NCI-H1436 (cell line): Measurements from ENCODE around the gene SVOP.
"Not testable (repeated sequence)": the region's sequence is repeated elsewhere in the genome, so short reads cannot be mapped to it uniquely, and the experiment has no call there.

Experiments used
- DNase-seq: peaks from one replicate; lab custom pipeline; 2025; lab: John Stamatoyannopoulos, UW

The SVOP gene

GRCh38 chr12:108884116-108885012, 136.5 kb downstream of the SVOP start:
- peak; percentile 32 for DNase-seq

- DNase-seq: no peak
These were observed 138.9 kb downstream of the SVOP start for GRCh38 chr12:108881953-108882352.

GRCh38 chr12:108879615-108880254, 141.1 kb downstream of the SVOP start, which contains the start of gene DAO:
Gene DAO, plus strand, starts transcription at chr12:108880092. Its CDS starts 4,915 bp downstream, at chr12:108885007.
- no peak for DNase-seq

GRCh38 chr12:108876550-108876949, 144.3 kb downstream of the SVOP start:
- DNase-seq: no peak

- no peak for DNase-seq
These were observed 145.0 kb downstream of the SVOP start for GRCh38 chr12:108875682-108876361.

- DNase-seq: no peak
These were observed 145.6 kb downstream of the SVOP start for GRCh38 chr12:108875280-108875679.

GRCh38 chr12:108868781-108869180, 152.1 kb downstream of the SVOP start:
- no peak for DNase-seq

GRCh38 chr12:108866083-108866482, 154.8 kb downstream of the SVOP start:
- not testable (repeated sequence) for DNase-seq

- no peak for DNase-seq
These were observed 155.7 kb downstream of the SVOP start for GRCh38 chr12:108865169-108865568.

GRCh38 chr12:108862588-108862959, 158.3 kb downstream of the SVOP start:
- no peak for DNase-seq

- no peak for DNase-seq
These were observed 158.8 kb downstream of the SVOP start for GRCh38 chr12:108861878-108862587.

- DNase-seq: no peak
These were observed 160.4 kb downstream of the SVOP start for GRCh38 chr12:108860443-108860842.

GRCh38 chr12:108859923-108860291, 161.0 kb downstream of the SVOP start:
- no peak for DNase-seq

GRCh38 chr12:108859141-108859922, 161.5 kb downstream of the SVOP start:
- not testable (repeated sequence) for DNase-seq

- DNase-seq: no peak
These were observed 162.4 kb downstream of the SVOP start for GRCh38 chr12:108858311-108859074.
